ENCODE data around the gene IL21R. TPM values are rescaled to one million over a fixed set of nuclear protein-coding genes. Genes with fewer than 3 reads are reported as not detected.

The IL21R gene
- total RNA-seq, 1 donor from 2014 or later = 167 TPM

GRCh38 chr16:27399969-27400368 is 2.0 kb upstream of the IL21R start:
- ChIA-PET POLR2A (interaction anchor here (0.8 to 13.6 kb wide), 6 partner anchors 21 to 168 kb away, joined by 3 to 1103 read pairs (median 182); no protein-coding TSS in a partner anchor), CTCF (interaction anchor here (0.6 to 8.8 kb wide), 6 partner anchors 22 to 220 kb away, joined by 3 to 53 read pairs (median 4); no protein-coding TSS in a partner anchor)
- H3K4me1 Mint-ChIP-seq = peaks cover 72% of the 10 kb centered on the region
- intact Hi-C loops (cut with micrococcal nuclease) = loop anchor here (1.0 kb wide), 1 partner anchor 26 kb away; no protein-coding TSS in a partner anchor
- H3K36me3 Mint-ChIP-seq (ENCODE audit: low read depth) = peaks cover 27% of the 10 kb centered on the region
- no peak for ATAC-seq (ENCODE audit: low read depth)
- H3K27me3 Mint-ChIP-seq = no peaks in the 10 kb centered on the region
- H3K4me3 Mint-ChIP-seq = peak overlapping the region; percentile 66
- H3K9me3 Mint-ChIP-seq = peaks cover 5% of the 10 kb centered on the region
- TF ChIP-seq CTCF (IDR thresholded peaks at IDR 0.05) = no peak
- H3K27ac Mint-ChIP-seq = peak overlapping the region; percentile 88
- no peak for DNase-seq

DNA sequence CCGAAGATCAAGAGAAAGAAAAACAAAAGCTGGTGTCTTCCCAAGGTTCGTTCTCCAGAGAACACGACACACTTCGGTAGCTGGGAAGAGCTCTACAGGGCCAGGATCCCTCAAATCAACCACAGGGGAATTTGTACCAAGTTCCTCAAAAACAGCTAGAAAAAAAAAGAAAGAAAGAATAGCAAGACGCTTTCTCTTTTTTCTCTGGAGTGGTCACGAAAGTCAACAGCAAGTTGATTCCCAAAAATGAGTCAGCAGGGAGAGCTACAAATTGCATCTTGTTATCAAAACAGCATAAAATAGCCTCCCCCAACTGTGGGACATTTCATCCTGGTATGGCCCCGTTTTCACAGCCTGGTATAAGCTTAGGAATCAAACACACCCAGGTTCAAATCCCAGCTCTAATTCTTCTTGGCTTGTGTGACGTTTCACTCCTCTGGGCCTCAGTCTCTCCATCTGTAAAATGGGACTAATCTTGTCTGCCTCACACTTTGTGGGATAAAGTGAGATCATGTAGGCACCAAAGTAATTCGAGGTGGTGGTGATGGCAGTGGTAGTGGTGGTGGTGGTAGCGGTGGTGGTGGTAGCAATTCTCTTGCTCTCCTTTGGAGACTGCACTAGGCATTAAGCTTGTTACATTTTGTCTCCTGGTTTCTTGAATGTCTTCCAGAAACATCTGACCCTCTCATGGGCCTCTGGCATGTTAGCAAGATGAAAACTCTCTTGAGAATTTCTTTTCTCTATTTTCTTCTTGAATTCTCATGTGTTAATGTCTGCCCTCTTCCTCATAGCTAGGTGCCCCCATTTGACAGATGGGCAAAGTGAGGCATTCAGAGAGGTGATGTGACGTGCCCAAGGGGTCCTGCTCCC is 988 bp upstream of the IL21R start:
- ATAC-seq (ENCODE audit: low read depth) (no peak), DNase-seq (no peak)
- Mint-ChIP-seq H3K27ac (peak overlapping the region; percentile 96), H3K4me3 (peak overlapping the region; percentile 99), H3K36me3 (ENCODE audit: low read depth) (peaks cover 31% of the 10 kb centered on the region), H3K9me3 (peaks cover under 1% of the 10 kb centered on the region), H3K4me1 (peaks cover 81% of the 10 kb centered on the region), H3K27me3 (no peaks in the 10 kb centered on the region)
- POLR2A ChIA-PET = interaction anchor here (0.6 to 13.6 kb wide), 13 partner anchors 22 to 229 kb away, joined by 3 to 1103 read pairs (median 5); no protein-coding TSS in a partner anchor
- intact Hi-C loops (cut with micrococcal nuclease) = no loop called here
- no peak for TF ChIP-seq CTCF (IDR thresholded peaks at IDR 0.05)
- CTCF ChIA-PET = interaction anchor here (0.6 to 8.8 kb wide), 10 partner anchors 23 to 221 kb away, joined by 3 to 53 read pairs (median 3); no protein-coding TSS in a partner anchor

- POLR2A ChIA-PET = interaction anchor here (0.9 to 13.6 kb wide), 13 partner anchors 19 to 246 kb away, joined by 3 to 1103 read pairs (median 6); no protein-coding TSS in a partner anchor
- Mint-ChIP-seq H3K4me3 (peak overlapping the region; percentile 99), H3K36me3 (ENCODE audit: low read depth) (peaks cover 46% of the 10 kb centered on the region), H3K9me3 (no peaks in the 10 kb centered on the region), H3K27ac (peak overlapping the region; percentile 96), H3K4me1 (peaks cover 89% of the 10 kb centered on the region), H3K27me3 (no peaks in the 10 kb centered on the region)
- no peak for TF ChIP-seq CTCF (IDR thresholded peaks at IDR 0.05)
- DNase-seq (no peak), ATAC-seq (ENCODE audit: low read depth) (no peak)
- intact Hi-C loops (cut with micrococcal nuclease) = loop anchor here (1.0 to 2.0 kb wide), 2 partner anchors 35 to 84 kb away; no protein-coding TSS in a partner anchor
- CTCF ChIA-PET = interaction anchor here (1.1 to 8.8 kb wide), 3 partner anchors 21 to 35 kb away, joined by 3 to 53 read pairs (median 8); no protein-coding TSS in a partner anchor
Measured at GRCh38 chr16:27402569-27402963, 592 bp downstream of the IL21R start.

GRCh38 chr16:27402964-27403600 is 1.1 kb downstream of the IL21R start:
- intact Hi-C loops (cut with micrococcal nuclease) = loop anchor here (1.0 to 2.0 kb wide), 4 partner anchors 23 to 84 kb away; no protein-coding TSS in a partner anchor
- ATAC-seq (ENCODE audit: low read depth) (peak; percentile 37), DNase-seq (peak; percentile 66)
- ChIA-PET POLR2A (interaction anchor here (1.1 to 13.6 kb wide), 11 partner anchors 16 to 246 kb away, joined by 3 to 1103 read pairs (median 6); no protein-coding TSS in a partner anchor), CTCF (interaction anchor here (1.5 to 8.8 kb wide), 3 partner anchors 25 to 168 kb away, joined by 8 to 53 read pairs (median 11); no protein-coding TSS in a partner anchor)
- Mint-ChIP-seq H3K4me3 (peak overlapping the region; percentile 99), H3K27me3 (no peaks in the 10 kb centered on the region), H3K36me3 (ENCODE audit: low read depth) (peaks cover 52% of the 10 kb centered on the region), H3K9me3 (no peaks in the 10 kb centered on the region), H3K27ac (peak overlapping the region; percentile 96), H3K4me1 (peaks cover 92% of the 10 kb centered on the region)
- TF ChIP-seq CTCF (IDR thresholded peaks at IDR 0.05) = no peak
